GM06990 (cell line): ENCODE measurements around the gene SLC16A8.
A peak's percentile ranks its signal among the peaks of the same experiment; 100 is the strongest.

Source experiments
- DNase-seq: peaks from one replicate; pipeline ENCODE4 v3.0.0-alpha.2; 2011; ENCODE audit not compliant: insufficient read length; ENCODE audit errors: extremely low read depth
- H3K27me3 ChIP-seq: replicated peaks from 2 replicates; pipeline ENCODE4 v1.6.0; 2011; ENCODE audit warnings: low read length; ENCODE audit not compliant: control insufficient read depth, insufficient read depth
- H3K36me3 ChIP-seq: 2 replicates; pipeline ENCODE4 v1.5.1; 2011; ENCODE audit warnings: low read length; ENCODE audit not compliant: control insufficient read depth, insufficient read depth
- H3K4me3 ChIP-seq: replicated peaks from 2 replicates; pipeline ENCODE4 v1.5.1; 2011; ENCODE audit warnings: low read depth, mild to moderate bottlenecking, control low read depth, low read length
- CTCF ChIP-seq: IDR thresholded peaks from 2 replicates; pipeline ENCODE4 v1.5.1; 2011; ENCODE audit warnings: low read length, control low read depth, mild to moderate bottlenecking, inconsistent platforms; ENCODE audit not compliant: insufficient read depth, poor library complexity, severe bottlenecking

The SLC16A8 gene

GRCh38 chr22:38069372-38070249 is 14.4 kb downstream of the SLC16A8 start:
- H3K27me3 ChIP-seq, result no peaks in the 10 kb centered on the region
- no peak for DNase-seq
- H3K36me3 ChIP-seq, result peaks cover 25% of the 10 kb centered on the region
- no peak overlapping the region for H3K4me3 ChIP-seq
- peak; percentile 47 for TF ChIP-seq CTCF

- Histone ChIP-seq H3K36me3 (peaks cover 24% of the 10 kb centered on the region), H3K27me3 (no peaks in the 10 kb centered on the region), H3K4me3 (no peak overlapping the region)
- no peak for DNase-seq
- no peak for TF ChIP-seq CTCF
These were observed 15.2 kb downstream of the SLC16A8 start for GRCh38 chr22:38068641-38069371.

GRCh38 chr22:38067761-38068360 is 16.1 kb downstream of the SLC16A8 start:
- Histone ChIP-seq H3K27me3 (no peaks in the 10 kb centered on the region), H3K4me3 (no peak overlapping the region), H3K36me3 (peaks cover 24% of the 10 kb centered on the region)
- DNase-seq, result no peak
- no peak for TF ChIP-seq CTCF

- Histone ChIP-seq H3K36me3 (peaks cover 22% of the 10 kb centered on the region), H3K27me3 (no peaks in the 10 kb centered on the region), H3K4me3 (no peak overlapping the region)
- DNase-seq, result no peak
- TF ChIP-seq CTCF, result no peak
These were observed 17.0 kb downstream of the SLC16A8 start for GRCh38 chr22:38067028-38067415.

- H3K27me3 ChIP-seq, result no peaks in the 10 kb centered on the region
- no peak for DNase-seq
- H3K36me3 ChIP-seq, result peaks cover 22% of the 10 kb centered on the region
- TF ChIP-seq CTCF, result no peak
- no peak overlapping the region for H3K4me3 ChIP-seq
These were observed 17.5 kb downstream of the SLC16A8 start for GRCh38 chr22:38066381-38067027.
